Skeletal muscle satellite cell (primary cell): ENCODE measurements around the gene ANO3.

ENCODE experiments used
- H3K27me3 ChIP-seq: 2 replicates; pipeline ENCODE4 v1.7.0; 2013; ENCODE audit warnings: low read length; ENCODE audit not compliant: control insufficient read depth, insufficient read depth
- H3K36me3 ChIP-seq: 2 replicates; pipeline ENCODE4 v1.7.0; 2013; ENCODE audit warnings: mild to moderate bottlenecking, control low read depth, low read length; ENCODE audit not compliant: insufficient read depth
- H3K4me1 ChIP-seq: 2 replicates; pipeline ENCODE4 v1.7.0; 2013; ENCODE audit warnings: low read length; ENCODE audit not compliant: control insufficient read depth, insufficient read depth
- H3K4me2 ChIP-seq: 2 replicates; pipeline ENCODE4 v1.7.0; 2013; ENCODE audit warnings: mild to moderate bottlenecking, low read length
- H3K4me3 ChIP-seq: 2 replicates; pipeline ENCODE4 v1.7.0; 2013; ENCODE audit warnings: low read length
- H3K9ac ChIP-seq: 2 replicates; pipeline ENCODE4 v1.7.0; 2013; ENCODE audit warnings: mild to moderate bottlenecking, low read depth, low read length, moderate library complexity
- H3K9me3 ChIP-seq: replicated peaks from 2 replicates; pipeline ENCODE4 v1.7.0; 2013; ENCODE audit warnings: mild to moderate bottlenecking, control low read depth, low read length

ANO3 gene

GRCh38 chr11:26698224-26698623 lies 366.3 kb downstream of the ANO3 start:
- no peaks in the 10 kb centered on the region for H3K9me3 ChIP-seq
- H3K36me3 ChIP-seq, result no peaks in the 10 kb centered on the region
- H3K4me2 ChIP-seq, result no peak overlapping the region
- H3K4me1 ChIP-seq, result no peaks in the 10 kb centered on the region
- no peak overlapping the region for H3K9ac ChIP-seq
- H3K27me3 ChIP-seq, result peaks cover 2% of the 10 kb centered on the region
- H3K4me3 ChIP-seq, result no peak overlapping the region

DNA sequence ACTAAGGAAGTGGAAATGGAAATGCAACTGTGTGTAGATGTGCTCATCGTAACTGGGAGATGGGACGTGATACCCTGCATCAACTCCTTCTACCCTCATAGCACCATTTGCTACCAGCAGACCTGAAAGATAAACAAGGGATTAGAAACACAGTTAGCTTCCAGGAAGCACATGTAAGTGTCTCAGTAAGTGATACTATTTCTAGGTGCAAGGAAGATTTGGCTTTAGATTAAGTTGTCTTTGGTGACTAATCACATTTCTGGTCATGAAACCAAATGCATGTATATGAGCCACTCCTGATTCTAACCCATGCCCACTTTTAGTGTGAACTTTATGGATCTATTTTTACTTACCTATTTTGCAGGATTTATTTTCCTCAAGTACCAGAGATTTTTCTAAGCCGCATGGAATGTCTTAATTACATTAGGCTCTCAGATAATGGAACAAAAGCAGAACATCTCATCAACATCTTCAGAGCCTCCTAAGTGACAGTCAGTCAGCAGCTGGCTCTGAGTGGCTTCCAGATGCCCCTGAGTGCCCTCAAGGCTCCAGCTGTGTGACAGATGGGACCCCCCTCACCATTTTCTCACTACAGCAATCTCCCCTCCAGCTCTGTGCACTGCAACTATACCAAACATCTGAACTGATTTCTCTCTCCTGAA lies 368.8 kb downstream of the ANO3 start:
- Histone ChIP-seq H3K4me2 (no peak overlapping the region), H3K9ac (no peak overlapping the region), H3K36me3 (no peaks in the 10 kb centered on the region), H3K4me3 (no peak overlapping the region), H3K4me1 (no peaks in the 10 kb centered on the region), H3K9me3 (no peaks in the 10 kb centered on the region), H3K27me3 (peaks cover 2% of the 10 kb centered on the region)

DNA sequence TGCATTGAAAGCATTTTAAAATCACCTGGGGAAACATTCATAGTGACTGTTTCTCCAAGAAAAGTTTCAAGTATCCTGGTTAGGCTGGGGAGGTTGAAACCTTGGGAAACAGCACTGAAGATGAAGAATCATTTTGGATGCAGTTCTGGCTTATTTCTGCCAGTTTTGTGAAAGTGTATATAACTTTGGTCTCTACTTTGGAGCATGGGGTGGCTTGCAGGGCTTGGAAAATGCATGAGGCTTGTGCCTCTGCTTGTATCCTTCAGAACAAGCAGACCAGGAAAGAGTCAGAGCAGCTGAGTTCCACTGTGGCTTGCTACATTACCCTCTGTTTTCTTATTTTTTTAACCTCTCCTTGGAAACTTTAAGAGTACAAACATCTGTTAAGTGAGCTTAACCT lies 370.5 kb downstream of the ANO3 start:
- Histone ChIP-seq H3K4me3 (no peak overlapping the region), H3K27me3 (no peaks in the 10 kb centered on the region), H3K9ac (no peak overlapping the region), H3K4me1 (no peaks in the 10 kb centered on the region), H3K36me3 (no peaks in the 10 kb centered on the region), H3K4me2 (no peak overlapping the region), H3K9me3 (no peaks in the 10 kb centered on the region)

DNA sequence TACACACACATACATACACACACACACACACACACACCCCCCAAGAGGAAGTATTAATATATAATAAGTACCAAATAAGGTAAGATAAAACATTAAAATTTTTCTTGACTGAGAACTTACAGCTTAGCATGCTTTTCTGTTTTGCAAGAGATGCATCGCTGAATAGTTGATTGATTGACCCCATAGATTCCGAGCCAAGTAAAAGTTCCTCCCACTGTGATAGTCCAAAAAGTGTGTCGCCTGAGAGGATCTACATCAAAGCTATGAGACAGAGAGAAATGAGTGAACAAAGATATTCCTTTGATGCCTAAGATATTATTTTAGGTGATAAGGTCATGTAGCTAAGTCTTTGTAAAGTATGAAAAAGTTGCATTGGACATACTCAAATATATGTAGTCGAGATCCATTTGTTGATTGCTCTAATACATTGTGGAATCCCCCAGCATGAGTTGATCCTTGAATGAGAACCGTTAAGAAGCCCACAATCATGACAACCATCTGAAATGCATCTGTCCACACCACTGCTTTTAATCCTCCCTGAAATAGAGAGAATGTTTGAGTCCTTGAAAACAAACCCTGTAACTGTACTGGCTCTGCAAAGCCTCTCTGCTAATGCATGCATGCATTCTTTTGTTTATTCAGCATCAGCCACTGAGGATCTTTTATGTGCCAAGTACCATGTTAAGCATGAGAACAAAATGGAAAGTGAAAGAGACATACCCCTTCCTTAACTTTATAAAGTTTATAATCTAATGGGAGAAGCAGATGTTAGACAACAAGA lies 371.7 kb downstream of the ANO3 start:
- Histone ChIP-seq H3K27me3 (no peaks in the 10 kb centered on the region), H3K4me1 (no peaks in the 10 kb centered on the region), H3K4me3 (no peak overlapping the region), H3K36me3 (no peaks in the 10 kb centered on the region), H3K9ac (no peak overlapping the region), H3K9me3 (no peaks in the 10 kb centered on the region), H3K4me2 (no peak overlapping the region)

DNA sequence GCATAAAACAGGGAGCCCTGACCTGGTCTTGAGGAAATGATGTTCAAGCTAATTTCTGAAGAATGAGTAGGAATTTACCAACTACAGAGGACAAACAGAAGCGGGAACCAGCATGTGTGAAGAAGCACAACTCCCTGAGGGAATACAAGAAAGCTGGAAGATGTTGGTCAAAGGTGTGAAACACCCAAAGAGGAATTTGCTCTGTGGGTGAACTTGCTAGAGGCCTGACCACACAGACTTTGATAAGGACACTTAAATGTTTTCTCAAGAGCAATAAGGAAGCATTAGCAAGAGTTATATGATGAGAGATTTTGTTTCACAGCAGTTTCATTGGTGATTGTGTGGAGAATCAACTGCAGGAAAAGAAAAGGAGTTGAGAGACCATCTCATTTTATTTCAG lies 372.3 kb downstream of the ANO3 start:
- Histone ChIP-seq H3K27me3 (no peaks in the 10 kb centered on the region), H3K36me3 (no peaks in the 10 kb centered on the region), H3K4me1 (no peaks in the 10 kb centered on the region), H3K4me3 (no peak overlapping the region), H3K4me2 (no peak overlapping the region), H3K9me3 (no peaks in the 10 kb centered on the region), H3K9ac (no peak overlapping the region)

DNA sequence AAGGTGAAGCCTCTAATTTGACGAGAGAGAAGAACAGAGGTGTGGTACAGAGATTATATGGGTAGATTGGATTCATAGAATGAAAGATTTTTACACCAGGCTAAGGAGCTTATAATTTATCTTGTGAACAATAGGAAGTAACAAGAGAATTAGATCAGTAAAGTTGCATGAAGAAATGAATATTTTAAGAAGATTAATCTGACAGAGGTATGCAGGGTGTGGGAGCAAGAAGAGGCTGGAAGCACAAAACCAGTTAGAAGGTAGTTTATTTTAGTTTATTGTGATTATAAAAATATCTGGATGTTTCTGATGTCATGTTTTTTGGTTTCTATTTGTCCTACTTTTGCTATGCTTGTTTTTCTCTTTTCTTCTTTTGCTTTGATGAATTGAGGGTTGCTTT lies 374.3 kb downstream of the ANO3 start:
- peaks cover under 1% of the 10 kb centered on the region for H3K27me3 ChIP-seq
- H3K4me2 ChIP-seq, result no peak overlapping the region
- H3K9me3 ChIP-seq, result no peaks in the 10 kb centered on the region
- H3K36me3 ChIP-seq, result no peaks in the 10 kb centered on the region
- no peak overlapping the region for H3K4me3 ChIP-seq
- no peaks in the 10 kb centered on the region for H3K4me1 ChIP-seq
- no peak overlapping the region for H3K9ac ChIP-seq

DNA sequence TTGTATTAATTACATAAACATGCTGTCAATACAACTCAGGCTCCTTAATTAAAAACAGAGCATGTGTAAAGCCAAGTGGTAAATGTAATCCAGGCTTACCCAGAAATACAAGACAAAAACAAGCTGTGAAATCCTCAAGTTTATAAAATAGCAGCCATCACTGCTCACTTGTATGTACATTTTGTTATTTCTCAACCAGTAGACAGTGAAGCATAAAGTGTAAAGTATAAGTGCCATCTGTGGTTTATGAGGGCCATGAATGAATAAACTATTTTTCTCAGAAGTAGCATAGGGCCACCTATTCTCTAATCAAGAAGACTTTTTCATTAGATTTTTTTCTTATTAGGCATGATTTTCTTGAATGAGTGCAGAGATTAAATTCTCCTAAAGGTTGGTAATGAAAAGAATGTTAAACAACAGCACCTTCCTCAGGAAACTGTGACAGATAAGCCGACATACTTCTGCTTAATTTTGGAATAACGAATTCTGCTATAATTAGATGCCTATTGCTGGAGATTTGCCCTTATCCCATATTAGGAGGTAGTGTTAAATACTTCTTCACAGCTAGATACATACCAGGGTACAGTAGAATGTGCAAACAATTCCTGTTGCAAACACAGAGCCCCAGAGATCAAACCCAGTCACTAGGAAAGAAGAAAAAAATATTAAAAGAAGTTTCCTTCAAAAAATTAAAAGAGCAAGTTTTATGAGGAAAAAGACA lies 377.0 kb downstream of the ANO3 start:
- H3K9ac ChIP-seq, result no peak overlapping the region
- peaks cover 23% of the 10 kb centered on the region for H3K27me3 ChIP-seq
- no peaks in the 10 kb centered on the region for H3K9me3 ChIP-seq
- no peaks in the 10 kb centered on the region for H3K4me1 ChIP-seq
- H3K4me2 ChIP-seq, result no peak overlapping the region
- H3K36me3 ChIP-seq, result no peaks in the 10 kb centered on the region
- H3K4me3 ChIP-seq, result no peak overlapping the region

DNA sequence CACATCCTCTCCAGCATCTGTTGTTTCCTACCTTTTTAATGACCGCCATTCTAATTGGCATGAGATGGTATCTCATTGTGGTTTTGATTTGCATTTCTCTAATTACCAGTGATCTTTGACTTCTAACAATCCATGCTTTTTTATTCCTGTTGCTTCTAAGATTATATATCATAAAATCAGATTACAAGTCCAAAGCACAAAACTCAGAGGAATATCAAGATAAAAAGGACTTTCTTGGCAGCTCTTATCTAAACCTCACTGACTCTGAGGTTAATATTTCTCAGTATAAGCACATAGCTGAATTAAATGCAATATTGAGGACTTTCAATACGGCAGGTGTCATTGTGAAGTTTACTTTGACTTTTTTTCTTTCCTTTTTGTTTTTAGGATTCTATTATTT lies 378.6 kb downstream of the ANO3 start:
- Histone ChIP-seq H3K4me1 (no peaks in the 10 kb centered on the region), H3K4me3 (no peak overlapping the region), H3K36me3 (no peaks in the 10 kb centered on the region), H3K9me3 (no peaks in the 10 kb centered on the region), H3K4me2 (no peak overlapping the region), H3K9ac (no peak overlapping the region), H3K27me3 (peaks cover 27% of the 10 kb centered on the region)

GRCh38 chr11:26712497-26712896 lies 380.6 kb downstream of the ANO3 start:
- H3K9me3 ChIP-seq, result no peaks in the 10 kb centered on the region
- H3K36me3 ChIP-seq, result no peaks in the 10 kb centered on the region
- H3K4me1 ChIP-seq, result no peaks in the 10 kb centered on the region
- peaks cover 27% of the 10 kb centered on the region for H3K27me3 ChIP-seq
- H3K4me3 ChIP-seq, result no peak overlapping the region
- H3K4me2 ChIP-seq, result no peak overlapping the region
- no peak overlapping the region for H3K9ac ChIP-seq
